Measurements from ENCODE around the gene GTF3C1.

GTF3C1 gene

GRCh38 chr16:27518226-27518625 is 31.5 kb downstream of the GTF3C1 start:
- DNase-seq: no peak

- no peak for DNase-seq
Observed at GRCh38 chr16:27517664-27518063, 32.0 kb downstream of the GTF3C1 start.

- no peak for DNase-seq
Observed at GRCh38 chr16:27516365-27516764, 33.3 kb downstream of the GTF3C1 start.

- no peak for DNase-seq
Observed at GRCh38 chr16:27515874-27516353, 33.8 kb downstream of the GTF3C1 start.

GRCh38 chr16:27514806-27515205 is 34.9 kb downstream of the GTF3C1 start:
- no peak for DNase-seq

GRCh38 chr16:27511657-27512448 is 37.9 kb downstream of the GTF3C1 start:
- no peak for DNase-seq

GRCh38 chr16:27508476-27508875 is 41.2 kb downstream of the GTF3C1 start:
- no peak for DNase-seq

- no peak for DNase-seq
Observed at GRCh38 chr16:27506771-27507170, 42.9 kb downstream of the GTF3C1 start.

- DNase-seq: no peak
Observed at GRCh38 chr16:27505297-27506236, 44.1 kb downstream of the GTF3C1 start.

GRCh38 chr16:27503662-27504061 is 46.1 kb downstream of the GTF3C1 start:
- no peak for DNase-seq

- DNase-seq: no peak
Observed at GRCh38 chr16:27500801-27501200, 48.9 kb downstream of the GTF3C1 start.

GRCh38 chr16:27499659-27500055 is 50.1 kb downstream of the GTF3C1 start:
- no peak for DNase-seq

- DNase-seq: no peak
Observed at GRCh38 chr16:27498916-27499658, 50.6 kb downstream of the GTF3C1 start.

- DNase-seq: no peak
Observed at GRCh38 chr16:27498031-27498825, 51.5 kb downstream of the GTF3C1 start.

- no peak for DNase-seq
Observed at GRCh38 chr16:27495191-27495590, 54.5 kb downstream of the GTF3C1 start.

- DNase-seq: no peak
Observed at GRCh38 chr16:27492588-27492979, 57.1 kb downstream of the GTF3C1 start.

GRCh38 chr16:27491894-27492587 is 57.7 kb downstream of the GTF3C1 start:
- no peak for DNase-seq

- no peak for DNase-seq
Observed at GRCh38 chr16:27489906-27490305, 59.8 kb downstream of the GTF3C1 start.

GRCh38 chr16:27489421-27489820 is 60.3 kb downstream of the GTF3C1 start:
- no peak for DNase-seq

GRCh38 chr16:27486760-27487159 is 63.0 kb downstream of the GTF3C1 start:
- no peak for DNase-seq

GRCh38 chr16:27486344-27486743 is 63.4 kb downstream of the GTF3C1 start:
- DNase-seq: no peak

- DNase-seq: no peak
Observed at GRCh38 chr16:27485811-27486210, 63.9 kb downstream of the GTF3C1 start.

Measured in NCI-H2081 (cell line).